ENCODE measurements around the gene ASPSCR1.

DNA sequence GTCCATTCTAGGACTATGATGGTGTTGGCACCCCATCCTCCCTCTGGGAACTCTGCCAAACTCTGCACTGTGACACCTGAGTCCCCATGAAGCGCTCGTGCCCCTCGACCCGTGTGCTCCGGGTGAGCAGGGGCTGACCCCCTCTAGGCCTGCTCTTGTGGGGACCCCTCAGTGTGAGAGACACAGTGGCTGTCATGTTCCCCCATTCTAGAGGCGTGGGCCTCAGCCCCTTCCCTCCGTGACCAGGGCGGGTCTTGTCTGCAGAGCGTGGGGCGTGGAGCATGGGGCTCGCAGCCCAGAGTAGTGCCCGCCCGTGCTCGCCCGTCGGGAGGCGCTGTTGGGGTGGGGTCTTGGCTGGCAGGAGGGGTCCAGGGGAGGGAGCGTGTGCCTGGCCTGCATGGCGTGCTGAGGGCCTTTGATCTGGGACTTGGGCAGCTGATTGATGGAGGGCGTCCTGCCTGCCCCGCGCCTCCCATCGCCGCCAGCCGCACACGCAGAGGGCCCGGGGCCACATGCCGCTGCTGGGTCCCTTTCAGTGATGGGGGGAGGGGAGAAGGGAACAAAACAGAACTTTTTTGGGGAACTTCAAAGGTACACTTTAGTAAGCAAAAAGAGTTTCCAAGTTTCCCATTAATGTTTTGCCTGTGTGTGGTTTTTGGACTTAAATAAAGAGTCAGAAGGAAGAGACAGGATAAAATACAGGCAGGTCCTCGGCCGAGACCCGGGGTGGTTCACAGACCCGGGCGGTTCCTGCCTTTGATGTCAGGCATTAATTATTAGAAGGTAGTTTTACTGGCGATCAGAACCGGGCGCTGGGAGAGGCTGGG lies 22.8 kb downstream of the ASPSCR1 start:
- TF ChIP-seq, protein P1, sequence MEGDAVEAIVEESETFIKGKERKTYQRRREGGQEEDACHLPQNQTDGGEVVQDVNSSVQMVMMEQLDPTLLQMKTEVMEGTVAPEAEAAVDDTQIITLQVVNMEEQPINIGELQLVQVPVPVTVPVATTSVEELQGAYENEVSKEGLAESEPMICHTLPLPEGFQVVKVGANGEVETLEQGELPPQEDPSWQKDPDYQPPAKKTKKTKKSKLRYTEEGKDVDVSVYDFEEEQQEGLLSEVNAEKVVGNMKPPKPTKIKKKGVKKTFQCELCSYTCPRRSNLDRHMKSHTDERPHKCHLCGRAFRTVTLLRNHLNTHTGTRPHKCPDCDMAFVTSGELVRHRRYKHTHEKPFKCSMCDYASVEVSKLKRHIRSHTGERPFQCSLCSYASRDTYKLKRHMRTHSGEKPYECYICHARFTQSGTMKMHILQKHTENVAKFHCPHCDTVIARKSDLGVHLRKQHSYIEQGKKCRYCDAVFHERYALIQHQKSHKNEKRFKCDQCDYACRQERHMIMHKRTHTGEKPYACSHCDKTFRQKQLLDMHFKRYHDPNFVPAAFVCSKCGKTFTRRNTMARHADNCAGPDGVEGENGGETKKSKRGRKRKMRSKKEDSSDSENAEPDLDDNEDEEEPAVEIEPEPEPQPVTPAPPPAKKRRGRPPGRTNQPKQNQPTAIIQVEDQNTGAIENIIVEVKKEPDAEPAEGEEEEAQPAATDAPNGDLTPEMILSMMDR (conservative IDR thresholded peaks at IDR 0.05; ENCODE audit: low read depth, low read length), result no peak
- TF ChIP-seq CHD1 (IDR thresholded peaks at IDR 0.05; ENCODE audit: low read depth, low read length), result no peak
- TF ChIP-seq POLR2A (IDR thresholded peaks at IDR 0.05; ENCODE audit: low read depth, low read length), result no peak
- TF ChIP-seq RFX5 (IDR thresholded peaks at IDR 0.05; ENCODE audit: low read depth, low read length), result no peak
- TF ChIP-seq SMC3 (IDR thresholded peaks at IDR 0.05; ENCODE audit: low read depth, low read length), result no peak
- TF ChIP-seq MAZ (IDR thresholded peaks at IDR 0.05; ENCODE audit: borderline replicate concordance, low read depth, low read length), result no peak
- no peak for TF ChIP-seq USF2 (IDR thresholded peaks at IDR 0.05; ENCODE audit: low read depth, low read length)
- no peak for TF ChIP-seq RAD21 (IDR thresholded peaks at IDR 0.05; ENCODE audit: low read length)
